ENCODE results near the gene MAP1LC3B2.

The MAP1LC3B2 gene

GRCh38 chr12:116528065-116528464, 31.1 kb upstream of the MAP1LC3B2 start:
- no peak overlapping the region for H3K4me3 Mint-ChIP-seq
- H3K27ac Mint-ChIP-seq, result peak overlapping the region; percentile 87 to 99 (median 96)
- H3K36me3 Mint-ChIP-seq (ENCODE audit: low read depth), result no peaks in the 10 kb centered on the region
- peaks cover 62% of the 10 kb centered on the region for H3K4me1 Mint-ChIP-seq
- no peak for TF ChIP-seq CTCF (IDR thresholded peaks at IDR 0.05; ENCODE audit: unreplicated experiment in 3 of 3)
- H3K27me3 Mint-ChIP-seq (ENCODE audit: low read depth), result no peaks in the 10 kb centered on the region
- H3K9me3 Mint-ChIP-seq, result no peaks in the 10 kb centered on the region

- peaks cover 66% of the 10 kb centered on the region for H3K4me1 Mint-ChIP-seq
- no peaks in the 10 kb centered on the region for H3K27me3 Mint-ChIP-seq (ENCODE audit: low read depth)
- H3K36me3 Mint-ChIP-seq (ENCODE audit: low read depth), result no peaks in the 10 kb centered on the region
- no peaks in the 10 kb centered on the region for H3K9me3 Mint-ChIP-seq
- TF ChIP-seq CTCF (IDR thresholded peaks at IDR 0.05; ENCODE audit: unreplicated experiment in 3 of 3), result no peak
- H3K4me3 Mint-ChIP-seq, result peak overlapping the region; percentile 5 to 70 (median 48)
- H3K27ac Mint-ChIP-seq, result peak overlapping the region; percentile 87 to 99 (median 96)
These were observed 30.7 kb upstream of the MAP1LC3B2 start for GRCh38 chr12:116528498-116528897.

- Mint-ChIP-seq H3K9me3 (no peaks in the 10 kb centered on the region), H3K27me3 (ENCODE audit: low read depth) (no peaks in the 10 kb centered on the region), H3K4me1 (peaks cover 69% of the 10 kb centered on the region), H3K4me3 (peak overlapping the region in 2 of 3 experiments; percentile 48 to 70), H3K36me3 (ENCODE audit: low read depth) (no peaks in the 10 kb centered on the region), H3K27ac (peak overlapping the region; percentile 87 to 99 (median 96))
- no peak for TF ChIP-seq CTCF (IDR thresholded peaks at IDR 0.05; ENCODE audit: unreplicated experiment in 3 of 3)
These were observed 30.1 kb upstream of the MAP1LC3B2 start for GRCh38 chr12:116529048-116529447.

GRCh38 chr12:116529686-116530085, 29.5 kb upstream of the MAP1LC3B2 start:
- Mint-ChIP-seq H3K4me1 (peaks cover 64% of the 10 kb centered on the region), H3K36me3 (ENCODE audit: low read depth) (no peaks in the 10 kb centered on the region), H3K4me3 (no peak overlapping the region), H3K9me3 (no peaks in the 10 kb centered on the region), H3K27ac (peak overlapping the region in 2 of 3 experiments; percentile 54 to 86), H3K27me3 (ENCODE audit: low read depth) (no peaks in the 10 kb centered on the region)
- TF ChIP-seq CTCF (IDR thresholded peaks at IDR 0.05; ENCODE audit: unreplicated experiment in 3 of 3), result no peak

GRCh38 chr12:116532428-116532827, 26.8 kb upstream of the MAP1LC3B2 start:
- no peak for TF ChIP-seq CTCF (IDR thresholded peaks at IDR 0.05; ENCODE audit: unreplicated experiment in 3 of 3)
- H3K36me3 Mint-ChIP-seq (ENCODE audit: low read depth), result no peaks in the 10 kb centered on the region
- no peaks in the 10 kb centered on the region for H3K27me3 Mint-ChIP-seq (ENCODE audit: low read depth)
- H3K27ac Mint-ChIP-seq, result peak overlapping the region; percentile 53 to 91 (median 82)
- peak overlapping the region; percentile 78 to 96 (median 81) for H3K4me3 Mint-ChIP-seq
- peaks cover 63% of the 10 kb centered on the region for H3K4me1 Mint-ChIP-seq
- H3K9me3 Mint-ChIP-seq, result no peaks in the 10 kb centered on the region

- Mint-ChIP-seq H3K27me3 (ENCODE audit: low read depth) (no peaks in the 10 kb centered on the region), H3K4me3 (peak overlapping the region; percentile 78 to 96 (median 81)), H3K36me3 (ENCODE audit: low read depth) (no peaks in the 10 kb centered on the region), H3K27ac (peak overlapping the region; percentile 53 to 91 (median 82)), H3K9me3 (no peaks in the 10 kb centered on the region), H3K4me1 (peaks cover 63% of the 10 kb centered on the region)
- TF ChIP-seq CTCF (IDR thresholded peaks at IDR 0.05; ENCODE audit: unreplicated experiment in 3 of 3), result no peak
These were observed 26.2 kb upstream of the MAP1LC3B2 start for GRCh38 chr12:116532986-116533342.
